ENCODE results near the gene CCDC57. TPM values are rescaled to one million over a fixed set of nuclear protein-coding genes. Genes with fewer than 3 reads are reported as not detected.

Gene CCDC57
- total RNA-seq, 1 donor from 2014 or later, result 92.1 TPM

DNA sequence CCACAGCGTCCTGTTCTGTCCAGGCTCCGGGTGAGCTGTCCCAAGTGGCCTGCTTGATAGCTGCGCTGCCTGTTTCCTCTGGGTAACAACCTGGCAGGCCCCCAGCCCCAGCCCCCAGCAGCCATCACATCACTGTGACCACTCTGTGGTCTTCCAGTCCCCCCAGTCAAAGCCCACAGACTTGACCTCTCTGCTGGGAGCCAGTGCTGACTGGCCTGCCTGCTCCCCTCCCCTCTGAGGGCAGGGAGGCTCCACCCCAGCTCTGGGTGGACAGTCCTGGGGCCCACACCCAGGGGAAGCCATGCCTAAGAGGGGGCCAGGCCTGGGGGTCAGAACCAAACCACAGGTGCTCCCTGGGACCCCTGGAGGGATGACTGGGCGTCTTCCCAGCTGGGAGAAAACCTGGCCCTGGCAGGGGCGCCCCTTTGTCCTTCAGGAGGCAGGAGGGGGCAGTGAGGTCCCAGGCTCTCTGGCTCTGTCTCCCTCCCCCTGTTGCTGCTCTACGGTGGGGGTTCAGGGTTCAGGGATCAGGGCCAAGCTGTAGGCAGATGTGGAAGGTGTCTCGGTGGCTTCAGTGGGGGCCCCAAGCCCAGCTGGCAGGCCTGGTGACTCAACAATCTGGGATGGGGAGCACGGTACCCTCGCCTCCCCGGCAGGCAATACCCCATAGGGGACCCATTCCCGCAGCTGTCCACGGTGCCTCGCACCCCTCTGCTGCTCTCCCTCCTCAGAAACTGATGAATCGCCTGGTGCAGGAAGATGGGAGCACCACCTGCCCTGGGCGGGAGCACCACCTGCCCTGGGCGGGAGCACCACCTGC is 14.4 kb upstream of the CCDC57 start:
- H3K27ac Mint-ChIP-seq, result no peak overlapping the region
- H3K4me3 Mint-ChIP-seq, result peak overlapping the region; percentile 37
- H3K36me3 Mint-ChIP-seq, result no peaks in the 10 kb centered on the region
- no peak for TF ChIP-seq CTCF (IDR thresholded peaks at IDR 0.05; ENCODE audit: unreplicated experiment)
- H3K27me3 Mint-ChIP-seq (ENCODE audit: low read depth), result peaks cover 14% of the 10 kb centered on the region
- no peak for DNase-seq (ENCODE audit: low spot score in 2 of 2, unreplicated experiment in 2 of 2)
- no peaks in the 10 kb centered on the region for H3K9me3 Mint-ChIP-seq
- H3K4me1 Mint-ChIP-seq, result peaks cover 5% of the 10 kb centered on the region

DNA sequence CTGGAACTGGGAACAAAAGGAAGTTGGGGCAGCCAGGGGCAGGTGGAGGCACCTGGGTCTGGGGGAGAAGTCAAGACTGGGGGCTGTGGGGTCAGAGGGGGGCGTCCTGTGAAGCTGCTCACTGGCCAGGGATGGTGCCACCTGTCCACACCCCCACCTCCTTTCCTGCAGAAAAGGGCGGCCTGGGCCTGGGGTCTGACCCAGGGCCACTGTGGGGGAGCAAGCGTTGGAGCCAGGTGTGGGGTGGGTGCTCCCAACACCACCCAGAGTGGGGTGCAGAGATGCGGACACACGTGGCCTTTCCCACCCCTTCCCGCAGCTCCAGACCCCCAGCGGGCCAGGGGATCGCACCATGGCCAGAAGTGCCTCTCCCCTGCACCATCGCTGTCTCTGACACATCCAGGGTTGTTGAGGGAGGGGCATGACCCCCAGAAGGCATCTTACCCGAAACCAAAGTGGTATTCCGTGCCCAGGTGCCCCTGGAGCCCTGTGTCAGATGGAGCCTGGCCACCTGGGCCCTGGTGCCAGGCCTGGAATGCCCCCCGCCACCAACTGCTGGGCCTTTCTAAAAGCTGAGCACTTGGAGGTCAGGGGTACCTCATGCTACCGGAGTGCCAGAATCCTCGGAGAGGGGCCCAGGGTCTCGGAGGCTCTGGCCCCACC is 13.6 kb upstream of the CCDC57 start:
- DNase-seq (ENCODE audit: low spot score in 2 of 2, unreplicated experiment in 2 of 2), result no peak
- H3K27ac Mint-ChIP-seq, result no peak overlapping the region
- no peak overlapping the region for H3K4me3 Mint-ChIP-seq
- H3K27me3 Mint-ChIP-seq (ENCODE audit: low read depth), result peaks cover 17% of the 10 kb centered on the region
- H3K36me3 Mint-ChIP-seq, result no peaks in the 10 kb centered on the region
- H3K4me1 Mint-ChIP-seq, result peaks cover 5% of the 10 kb centered on the region
- TF ChIP-seq CTCF (IDR thresholded peaks at IDR 0.05; ENCODE audit: unreplicated experiment), result no peak
- H3K9me3 Mint-ChIP-seq, result no peaks in the 10 kb centered on the region

DNA sequence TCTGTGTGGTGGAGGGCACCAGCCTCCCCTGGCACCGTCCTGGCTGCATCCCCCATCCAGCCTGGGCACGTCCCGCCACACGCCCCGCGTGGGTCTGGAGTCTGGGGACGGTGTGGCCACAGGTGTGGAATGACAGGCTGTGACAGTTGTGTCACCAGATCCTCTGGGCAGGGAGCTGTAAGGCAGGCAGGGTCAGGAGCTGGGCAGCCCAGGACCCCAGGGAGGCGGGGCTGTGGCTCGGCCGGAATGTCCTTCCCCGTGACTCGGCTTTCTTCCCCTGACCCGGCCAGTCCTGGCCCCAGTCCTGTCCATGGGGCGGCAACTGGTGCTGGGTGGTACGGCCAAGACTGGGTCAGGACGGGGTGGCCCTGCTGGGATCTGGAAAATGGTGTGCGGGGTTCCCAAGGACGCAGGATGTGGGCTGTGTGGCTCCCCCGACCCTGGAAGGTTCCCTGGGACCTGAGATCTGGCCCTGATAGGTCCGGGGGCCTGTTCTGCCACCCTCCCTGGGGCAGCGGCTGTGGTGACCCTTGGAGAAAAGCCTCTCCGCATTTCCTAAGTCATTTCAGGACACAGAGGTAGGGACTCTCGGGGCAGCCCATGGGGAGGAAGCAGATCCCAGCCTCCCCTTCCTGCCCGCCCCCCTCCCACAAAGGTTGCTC is 12.9 kb upstream of the CCDC57 start:
- H3K27me3 Mint-ChIP-seq (ENCODE audit: low read depth), result peaks cover 17% of the 10 kb centered on the region
- no peak overlapping the region for H3K4me3 Mint-ChIP-seq
- no peaks in the 10 kb centered on the region for H3K9me3 Mint-ChIP-seq
- no peak for TF ChIP-seq CTCF (IDR thresholded peaks at IDR 0.05; ENCODE audit: unreplicated experiment)
- no peak overlapping the region for H3K27ac Mint-ChIP-seq
- DNase-seq (ENCODE audit: low spot score in 2 of 2, unreplicated experiment in 2 of 2), result no peak
- peaks cover 5% of the 10 kb centered on the region for H3K4me1 Mint-ChIP-seq
- no peaks in the 10 kb centered on the region for H3K36me3 Mint-ChIP-seq

- Mint-ChIP-seq H3K27me3 (ENCODE audit: low read depth) (peaks cover 12% of the 10 kb centered on the region), H3K27ac (no peak overlapping the region)
- no peak for TF ChIP-seq CTCF (IDR thresholded peaks at IDR 0.05; ENCODE audit: unreplicated experiment)
Measured at GRCh38 chr17:82224666-82225065, 12.0 kb upstream of the CCDC57 start.

GRCh38 chr17:82223517-82223916 is 10.9 kb upstream of the CCDC57 start:
- Mint-ChIP-seq H3K27ac (no peak overlapping the region), H3K36me3 (no peaks in the 10 kb centered on the region), H3K4me1 (no peaks in the 10 kb centered on the region), H3K9me3 (no peaks in the 10 kb centered on the region), H3K4me3 (no peak overlapping the region), H3K27me3 (ENCODE audit: low read depth) (peaks cover 12% of the 10 kb centered on the region)
- DNase-seq (ENCODE audit: low spot score in 2 of 2, unreplicated experiment in 2 of 2), result no peak
- no peak for TF ChIP-seq CTCF (IDR thresholded peaks at IDR 0.05; ENCODE audit: unreplicated experiment)

More at GRCh38 chr17:82224666-82225065, 12.0 kb upstream of the CCDC57 start:
- H3K36me3 Mint-ChIP-seq, result no peaks in the 10 kb centered on the region
- DNase-seq (ENCODE audit: low spot score in 2 of 2, unreplicated experiment in 2 of 2), result no peak
- H3K4me3 Mint-ChIP-seq, result no peak overlapping the region
- H3K4me1 Mint-ChIP-seq, result no peaks in the 10 kb centered on the region
- H3K9me3 Mint-ChIP-seq, result no peaks in the 10 kb centered on the region
